ENCODE measurements around the gene SNAPIN.

Gene SNAPIN, protein sequence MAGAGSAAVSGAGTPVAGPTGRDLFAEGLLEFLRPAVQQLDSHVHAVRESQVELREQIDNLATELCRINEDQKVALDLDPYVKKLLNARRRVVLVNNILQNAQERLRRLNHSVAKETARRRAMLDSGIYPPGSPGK

GRCh38 chr1:153658400-153659174, at the start of gene SNAPIN:
SNAPIN (plus strand) TSS chr1:153658703; CDS start chr1:153658744, 41 bp downstream.
- H3K9ac ChIP-seq (ENCODE audit: low read depth, low read length), result peak within 1 kb of the TSS; percentile 54
- H3K4me3 ChIP-seq (ENCODE audit: low read depth, low read length), result peak within 1 kb of the TSS; percentile 86
- peaks cover 2% of the 10 kb centered on the region for H3K4me1 ChIP-seq (ENCODE audit: control insufficient read depth, insufficient read depth, low read length)
- no peaks in the 10 kb centered on the region for H3K9me3 ChIP-seq (ENCODE audit: control insufficient read depth, insufficient read depth, low read length)
- H3K36me3 ChIP-seq (ENCODE audit: control insufficient read depth, insufficient read depth, low read length), result peaks cover 27% of the 10 kb centered on the region
- no peaks in the 10 kb centered on the region for H3K27me3 ChIP-seq (ENCODE audit: control insufficient read depth, insufficient read depth, low read length)

- no peaks in the 10 kb centered on the region for H3K9me3 ChIP-seq (ENCODE audit: control insufficient read depth, insufficient read depth, low read length)
- H3K36me3 ChIP-seq (ENCODE audit: control insufficient read depth, insufficient read depth, low read length), result no peaks in the 10 kb centered on the region
- H3K4me3 ChIP-seq (ENCODE audit: low read depth, low read length), result peak overlapping the region; percentile 27
- peaks cover 12% of the 10 kb centered on the region for H3K4me1 ChIP-seq (ENCODE audit: control insufficient read depth, insufficient read depth, low read length)
- H3K27me3 ChIP-seq (ENCODE audit: control insufficient read depth, insufficient read depth, low read length), result no peaks in the 10 kb centered on the region
- no peak overlapping the region for H3K9ac ChIP-seq (ENCODE audit: low read depth, low read length)
Observed at GRCh38 chr1:153608742-153609584, 49.5 kb upstream of the SNAPIN start.

GRCh38 chr1:153609585-153609907, 49.0 kb upstream of the SNAPIN start:
- H3K9me3 ChIP-seq (ENCODE audit: control insufficient read depth, insufficient read depth, low read length), result no peaks in the 10 kb centered on the region
- H3K4me3 ChIP-seq (ENCODE audit: low read depth, low read length), result no peak overlapping the region
- H3K27me3 ChIP-seq (ENCODE audit: control insufficient read depth, insufficient read depth, low read length), result no peaks in the 10 kb centered on the region
- no peaks in the 10 kb centered on the region for H3K36me3 ChIP-seq (ENCODE audit: control insufficient read depth, insufficient read depth, low read length)
- H3K9ac ChIP-seq (ENCODE audit: low read depth, low read length), result no peak overlapping the region
- H3K4me1 ChIP-seq (ENCODE audit: control insufficient read depth, insufficient read depth, low read length), result peaks cover 12% of the 10 kb centered on the region

DNA sequence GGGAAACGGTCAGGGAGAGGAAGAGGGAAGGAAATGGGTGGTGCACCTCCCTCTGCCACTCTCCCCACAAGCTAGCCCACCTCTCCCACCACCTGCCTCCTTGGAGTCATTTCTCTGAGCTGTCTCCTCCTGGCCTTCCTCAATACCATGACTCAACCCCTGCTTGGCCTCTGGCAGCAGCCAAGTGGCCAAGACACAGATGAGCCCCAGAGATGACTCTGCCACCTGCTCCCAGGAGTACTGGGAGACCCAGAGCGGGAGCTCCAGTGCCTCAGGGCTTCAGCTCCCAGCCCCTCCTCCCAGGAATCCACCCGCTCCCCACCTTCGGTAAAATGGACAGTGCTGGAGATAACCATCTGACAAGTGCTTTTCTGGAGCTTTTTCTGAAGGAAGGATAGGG, 48.2 kb upstream of the SNAPIN start:
- H3K9ac ChIP-seq (ENCODE audit: low read depth, low read length), result no peak overlapping the region
- H3K36me3 ChIP-seq (ENCODE audit: control insufficient read depth, insufficient read depth, low read length), result no peaks in the 10 kb centered on the region
- no peak overlapping the region for H3K4me3 ChIP-seq (ENCODE audit: low read depth, low read length)

GRCh38 chr1:153610811-153611301, 47.6 kb upstream of the SNAPIN start:
- H3K4me1 ChIP-seq (ENCODE audit: control insufficient read depth, insufficient read depth, low read length), result peaks cover 11% of the 10 kb centered on the region
- no peaks in the 10 kb centered on the region for H3K9me3 ChIP-seq (ENCODE audit: control insufficient read depth, insufficient read depth, low read length)
- H3K4me3 ChIP-seq (ENCODE audit: low read depth, low read length), result no peak overlapping the region
- no peak overlapping the region for H3K9ac ChIP-seq (ENCODE audit: low read depth, low read length)
- H3K27me3 ChIP-seq (ENCODE audit: control insufficient read depth, insufficient read depth, low read length), result no peaks in the 10 kb centered on the region
- H3K36me3 ChIP-seq (ENCODE audit: control insufficient read depth, insufficient read depth, low read length), result no peaks in the 10 kb centered on the region

More for the DNA sequence above, 48.2 kb upstream of the SNAPIN start:
- Histone ChIP-seq H3K9me3 (ENCODE audit: control insufficient read depth, insufficient read depth, low read length) (no peaks in the 10 kb centered on the region), H3K4me1 (ENCODE audit: control insufficient read depth, insufficient read depth, low read length) (peaks cover 11% of the 10 kb centered on the region), H3K27me3 (ENCODE audit: control insufficient read depth, insufficient read depth, low read length) (no peaks in the 10 kb centered on the region)

GRCh38 chr1:153611356-153611755, 47.1 kb upstream of the SNAPIN start:
- H3K36me3 ChIP-seq (ENCODE audit: control insufficient read depth, insufficient read depth, low read length), result no peaks in the 10 kb centered on the region
- H3K4me1 ChIP-seq (ENCODE audit: control insufficient read depth, insufficient read depth, low read length), result peaks cover 8% of the 10 kb centered on the region
- H3K27me3 ChIP-seq (ENCODE audit: control insufficient read depth, insufficient read depth, low read length), result no peaks in the 10 kb centered on the region
- no peak overlapping the region for H3K4me3 ChIP-seq (ENCODE audit: low read depth, low read length)
- no peak overlapping the region for H3K9ac ChIP-seq (ENCODE audit: low read depth, low read length)
- no peaks in the 10 kb centered on the region for H3K9me3 ChIP-seq (ENCODE audit: control insufficient read depth, insufficient read depth, low read length)

DNA sequence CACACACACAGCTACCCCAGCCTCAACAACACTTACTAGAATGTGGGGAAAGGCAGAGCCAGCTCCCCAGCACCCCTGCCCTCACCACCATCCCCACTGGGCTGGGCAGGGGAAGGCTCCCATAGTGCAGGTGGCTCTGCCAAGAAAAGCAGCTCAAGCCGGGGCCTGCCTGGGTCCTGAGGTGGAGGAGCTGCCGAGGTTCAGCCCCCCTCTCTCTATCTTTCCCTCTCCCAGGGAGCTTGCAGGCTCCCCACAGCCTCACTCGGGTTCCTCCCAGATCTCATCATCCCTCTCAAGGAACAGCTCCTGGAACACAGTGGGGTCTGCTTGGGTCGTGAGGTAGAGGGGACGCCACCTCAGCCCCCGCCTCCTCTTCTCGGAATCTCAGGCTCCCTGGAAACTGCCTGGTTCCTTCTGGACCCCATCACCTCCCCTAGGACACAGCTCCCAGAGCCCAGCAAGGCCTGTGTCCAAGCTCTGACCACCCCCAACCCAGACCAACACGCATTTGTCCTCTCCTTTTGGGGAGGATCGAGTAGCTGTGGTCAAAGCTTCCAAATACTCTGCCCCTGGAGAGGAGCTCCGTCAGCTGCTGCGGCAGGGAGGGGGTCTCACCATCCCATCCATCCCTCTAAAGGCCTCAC, 46.3 kb upstream of the SNAPIN start:
- H3K9me3 ChIP-seq (ENCODE audit: control insufficient read depth, insufficient read depth, low read length), result no peaks in the 10 kb centered on the region
- peaks cover 8% of the 10 kb centered on the region for H3K4me1 ChIP-seq (ENCODE audit: control insufficient read depth, insufficient read depth, low read length)
- no peaks in the 10 kb centered on the region for H3K36me3 ChIP-seq (ENCODE audit: control insufficient read depth, insufficient read depth, low read length)
- H3K27me3 ChIP-seq (ENCODE audit: control insufficient read depth, insufficient read depth, low read length), result no peaks in the 10 kb centered on the region
- peak overlapping the region; percentile 16 for H3K4me3 ChIP-seq (ENCODE audit: low read depth, low read length)
- H3K9ac ChIP-seq (ENCODE audit: low read depth, low read length), result peak overlapping the region; percentile 37

DNA sequence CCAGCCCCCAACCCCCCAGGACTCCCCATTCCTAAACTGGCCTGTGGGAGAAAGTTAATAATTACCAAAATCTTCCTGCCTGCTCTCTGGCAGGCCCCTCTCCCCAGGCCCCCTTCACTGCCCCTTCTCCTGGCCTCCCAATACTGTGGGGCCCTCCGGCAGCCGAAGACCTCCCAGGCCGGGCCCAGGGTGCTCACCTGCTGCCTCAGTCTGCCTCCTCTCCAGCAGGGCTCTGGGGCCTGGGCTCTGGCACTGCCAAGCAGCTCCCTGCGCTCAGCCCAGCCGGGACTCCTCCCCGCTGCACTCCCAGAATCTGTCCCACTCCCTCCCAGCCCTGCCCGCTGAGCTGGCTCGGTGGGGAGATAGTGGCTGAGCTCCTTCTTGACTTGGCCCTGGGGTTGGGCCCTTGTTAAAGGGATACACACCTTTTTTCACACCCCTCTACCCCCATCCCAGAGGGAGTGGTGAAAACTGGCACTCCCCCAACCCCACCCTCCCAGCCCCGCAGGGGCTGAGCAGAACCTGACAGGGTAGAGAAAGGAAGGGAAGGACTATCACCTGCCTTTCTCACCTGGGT, 45.7 kb upstream of the SNAPIN start, which contains the start of gene S100A16:
S100A16 (minus strand) TSS at position 383 of the 577 bp plus-strand sequence. CDS start 4,986 bp downstream, outside the sequence.
- Histone ChIP-seq H3K27me3 (ENCODE audit: control insufficient read depth, insufficient read depth, low read length) (no peaks in the 10 kb centered on the region), H3K4me3 (ENCODE audit: low read depth, low read length) (peak within 1 kb of the TSS; percentile 16), H3K9ac (ENCODE audit: low read depth, low read length) (peak within 1 kb of the TSS; percentile 37), H3K36me3 (ENCODE audit: control insufficient read depth, insufficient read depth, low read length) (no peaks in the 10 kb centered on the region), H3K4me1 (ENCODE audit: control insufficient read depth, insufficient read depth, low read length) (peaks cover 8% of the 10 kb centered on the region), H3K9me3 (ENCODE audit: control insufficient read depth, insufficient read depth, low read length) (no peaks in the 10 kb centered on the region)

DNA sequence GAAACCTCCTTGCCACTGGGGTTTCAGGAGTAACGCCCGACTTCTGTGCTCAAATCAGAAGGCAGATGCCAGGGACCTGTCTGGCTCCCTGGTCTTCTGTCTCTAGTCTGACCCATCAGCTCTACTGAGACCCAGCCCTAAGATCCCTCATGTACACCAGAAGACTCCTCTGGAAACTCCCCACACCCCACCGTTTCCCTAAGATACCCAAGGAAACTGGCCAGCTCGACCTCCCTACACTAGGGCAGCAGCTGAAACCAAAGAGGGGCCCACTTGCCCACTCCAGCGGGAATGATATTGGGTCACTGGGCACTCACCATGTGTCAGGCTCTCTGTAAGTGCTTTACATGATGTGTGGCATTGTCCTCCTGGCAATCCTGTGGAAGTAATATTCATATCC, 45.1 kb upstream of the SNAPIN start:
- peaks cover 8% of the 10 kb centered on the region for H3K4me1 ChIP-seq (ENCODE audit: control insufficient read depth, insufficient read depth, low read length)
- no peaks in the 10 kb centered on the region for H3K27me3 ChIP-seq (ENCODE audit: control insufficient read depth, insufficient read depth, low read length)
- H3K36me3 ChIP-seq (ENCODE audit: control insufficient read depth, insufficient read depth, low read length), result no peaks in the 10 kb centered on the region
- no peaks in the 10 kb centered on the region for H3K9me3 ChIP-seq (ENCODE audit: control insufficient read depth, insufficient read depth, low read length)
- no peak overlapping the region for H3K4me3 ChIP-seq (ENCODE audit: low read depth, low read length)
- no peak overlapping the region for H3K9ac ChIP-seq (ENCODE audit: low read depth, low read length)

- H3K4me3 ChIP-seq (ENCODE audit: low read depth, low read length), result no peak overlapping the region
- H3K36me3 ChIP-seq (ENCODE audit: control insufficient read depth, insufficient read depth, low read length), result no peaks in the 10 kb centered on the region
Observed at GRCh38 chr1:153614189-153614900, 44.2 kb upstream of the SNAPIN start.

More at GRCh38 chr1:153614189-153614900, 44.2 kb upstream of the SNAPIN start:
- Histone ChIP-seq H3K4me1 (ENCODE audit: control insufficient read depth, insufficient read depth, low read length) (peaks cover 6% of the 10 kb centered on the region), H3K27me3 (ENCODE audit: control insufficient read depth, insufficient read depth, low read length) (no peaks in the 10 kb centered on the region), H3K9ac (ENCODE audit: low read depth, low read length) (no peak overlapping the region), H3K9me3 (ENCODE audit: control insufficient read depth, insufficient read depth, low read length) (no peaks in the 10 kb centered on the region)
